ENCODE data around the gene VAMP2. TPM values are rescaled to one million over a fixed set of nuclear protein-coding genes. Genes with fewer than 3 reads are reported as not detected.
A peak's percentile ranks its signal among the peaks of the same experiment; 100 is the strongest.

VAMP2 gene
- total and polyA plus RNA-seq, 10 of the 15 experiments (the other 5 are each of a cell fraction or from before 2014, with no cell fraction given), result 3.0 to 35.2 (median 25.0) TPM

GRCh38 chr17:8209907-8210760 lies 47.4 kb upstream of the VAMP2 start, which contains the start of gene AURKB:
Gene AURKB (minus strand): TSS chr17:8210575. CDS start chr17:8210224, 351 bp downstream.
- peaks cover 33% of the 10 kb centered on the region for H3K79me2 ChIP-seq (ENCODE audit: control insufficient read depth, insufficient read depth, low read length)
- in situ Hi-C loops (cut with MboI) (no loop called here), intact Hi-C loops (cut with micrococcal nuclease; ENCODE audit: unreplicated experiment) (no loop called here)
- WGBS (ENCODE audit: insufficient coverage, insufficient replicate concordance, low lambda C conversion rate, missing lambda C conversion rate), result under 1% methylated on average over 44 of the region's 46 CpGs
- ChIA-PET POLR2A (interaction anchor here (0.7 to 8.1 kb wide), 17 partner anchors 9 to 687 kb away, joined by 3 to 89 read pairs (median 4); partner anchors contain the start of genes BORCS6, CTC1, PFAS and SLC25A35), SMC1A (ENCODE audit: uncharacterized antibody, unreplicated experiment) (interaction anchor here (0.9 to 4.7 kb wide), 13 partner anchors 9 to 90 kb away, joined by 3 to 56 read pairs (median 6); partner anchors contain the start of gene SLC25A35), RAD21 (ENCODE audit: unreplicated experiment) (interaction anchor here (0.7 to 4.0 kb wide), 13 partner anchors 10 to 152 kb away, joined by 3 to 40 read pairs (median 4); partner anchors contain the start of genes BORCS6, CTC1 and PFAS), CTCF (interaction anchor here (0.7 to 3.8 kb wide), 14 partner anchors 9 to 91 kb away, joined by 3 to 21 read pairs (median 3); no protein-coding TSS in a partner anchor)
- peak within 1 kb of the TSS; percentile 91 for H3K4me2 ChIP-seq (ENCODE audit: control insufficient read depth, insufficient read depth)
- no peaks in the 10 kb centered on the region for H3K27me3 ChIP-seq (replicated peaks in 1 of 2; ENCODE audit: control insufficient read depth in 2 of 2, insufficient read depth in 2 of 2, low read length in 1 of 2)
- H3K4me1 ChIP-seq (ENCODE audit: control insufficient read depth, insufficient read depth, low read length), result no peaks in the 10 kb centered on the region
- peak within 1 kb of the TSS; percentile 83 for H3K27ac ChIP-seq (ENCODE audit: control insufficient read depth, insufficient read depth)
- DNase-seq (ENCODE audit: low read depth, low spot score) (peak; percentile 91), FAIRE-seq (peak; percentile 96), ATAC-seq (peak; percentile 94)
- H3K9me3 ChIP-seq (replicated peaks; ENCODE audit: control insufficient read depth, insufficient read depth, low read length), result no peaks in the 10 kb centered on the region
- no peaks in the 10 kb centered on the region for H4K20me1 ChIP-seq (ENCODE audit: control insufficient read depth, insufficient read depth)
- peak within 1 kb of the TSS; percentile 40 for H2AFZ ChIP-seq (ENCODE audit: control insufficient read depth, low read depth, low read length)
- TSS peak; percentile 90 for BruUV-seq (replicated peaks)
- peaks cover 9 to 19% of the 10 kb centered on the region in 2 experiments; a peak in 3 of 4 replicates for H3K36me3 ChIP-seq (ENCODE audit: control insufficient read depth in 2 of 2, insufficient read depth in 2 of 2, low read length in 1 of 2)
- peak within 1 kb of the TSS; percentile 92 for H3K9ac ChIP-seq (ENCODE audit: control insufficient read depth, insufficient read depth, low read length)
- H3K4me3 ChIP-seq, result peak within 1 kb of the TSS; percentile 95
- TF ChIP-seq GABPA (IDR thresholded peaks at IDR 0.05; ENCODE audit: low read depth) (no peak), MAX (IDR thresholded peaks at IDR 0.05; ENCODE audit: low read depth, low read length) (peak; percentile 97), NR2C2 (IDR thresholded peaks at IDR 0.05; ENCODE audit: borderline replicate concordance, control insufficient read depth, insufficient read length, low read depth) (no peak), USF2 (IDR thresholded peaks at IDR 0.05; ENCODE audit: borderline replicate concordance, low read depth, low read length) (peak; percentile 7; the same call in 1 of the 2 replicates), PBX3 (IDR thresholded peaks at IDR 0.05; ENCODE audit: insufficient replicate concordance, low read depth, low read length) (no peak), SREBF1 (IDR thresholded peaks at IDR 0.05; ENCODE audit: low read length) (no peak), PAX8 (IDR thresholded peaks at IDR 0.05) (no peak), CREM (IDR thresholded peaks at IDR 0.05; ENCODE audit: low read depth) (peak; percentile 83), TCF7 (IDR thresholded peaks at IDR 0.05; ENCODE audit: borderline replicate concordance) (no peak), PML (IDR thresholded peaks at IDR 0.05; ENCODE audit: low read length) (0 out of 2 replicates have a peak, but pooled peaks have one; percentile 53), ESRRA (IDR thresholded peaks at IDR 0.05; ENCODE audit: low read length) (no peak), CEBPZ (IDR thresholded peaks at IDR 0.05; ENCODE audit: low read depth, low read length) (no peak), KAT2A (conservative IDR thresholded peaks at IDR 0.05; ENCODE audit: control insufficient read depth, low read depth, low read length) (no peak), NR2F1 (conservative IDR thresholded peaks at IDR 0.05) (no peak), ELK1 (IDR thresholded peaks at IDR 0.05; ENCODE audit: low read depth, low read length) (no peak)

All from GM12878 (cell line).